AG09319 (cell line): ENCODE data around the gene CDC42BPB.

ENCODE experiments used
- DNase-seq: peaks from one replicate; pipeline ENCODE4 v3.0.0-alpha.2; 2010; ENCODE audit warnings: low read depth; ENCODE audit errors: extremely low read depth
- TF ChIP-seq, protein P1 (sequence below): IDR thresholded peaks from 2 replicates; pipeline ENCODE4 v1.5.1; 2011; ENCODE audit warnings: low read depth, mild to moderate bottlenecking, inconsistent platforms, low read length, moderate library complexity

CDC42BPB gene

DNA sequence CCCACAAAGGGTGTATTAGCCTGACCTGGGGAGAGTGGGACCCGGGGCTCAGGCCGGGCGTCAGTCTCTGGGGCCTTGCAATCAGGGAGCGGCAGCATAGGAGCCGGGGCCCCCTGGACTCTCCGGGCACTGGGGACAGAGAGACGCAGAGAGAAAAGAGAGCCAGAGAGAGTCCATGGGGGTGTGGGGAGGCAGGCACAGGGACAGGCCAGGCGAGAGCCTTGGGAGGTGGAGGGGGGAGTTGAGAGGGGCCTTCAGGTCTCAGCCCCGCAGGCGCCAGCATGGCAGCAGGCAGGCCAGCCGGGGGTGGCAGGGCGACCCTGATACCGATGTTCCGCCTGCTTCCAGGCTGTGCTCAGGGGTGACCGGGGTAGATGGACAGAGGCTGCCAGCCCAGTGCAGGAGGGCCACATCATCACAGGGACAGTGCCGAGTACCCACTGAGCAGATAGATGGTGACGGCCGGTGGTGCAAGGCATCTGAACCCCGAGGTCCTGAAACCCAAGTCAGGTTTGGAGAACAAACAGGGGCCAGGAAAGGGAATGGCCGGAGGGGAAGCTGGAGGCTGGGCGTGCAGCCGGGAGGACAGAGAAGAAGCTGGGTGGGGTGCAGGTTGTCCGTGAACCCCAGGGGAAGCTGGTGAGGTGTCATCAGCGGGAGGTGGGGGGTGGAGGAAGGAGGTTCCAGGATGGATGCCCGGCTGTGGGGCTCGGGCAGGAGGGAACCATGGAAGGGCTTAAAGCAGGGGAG, 40.1 kb upstream of the CDC42BPB start:
- TF ChIP-seq, protein P1, sequence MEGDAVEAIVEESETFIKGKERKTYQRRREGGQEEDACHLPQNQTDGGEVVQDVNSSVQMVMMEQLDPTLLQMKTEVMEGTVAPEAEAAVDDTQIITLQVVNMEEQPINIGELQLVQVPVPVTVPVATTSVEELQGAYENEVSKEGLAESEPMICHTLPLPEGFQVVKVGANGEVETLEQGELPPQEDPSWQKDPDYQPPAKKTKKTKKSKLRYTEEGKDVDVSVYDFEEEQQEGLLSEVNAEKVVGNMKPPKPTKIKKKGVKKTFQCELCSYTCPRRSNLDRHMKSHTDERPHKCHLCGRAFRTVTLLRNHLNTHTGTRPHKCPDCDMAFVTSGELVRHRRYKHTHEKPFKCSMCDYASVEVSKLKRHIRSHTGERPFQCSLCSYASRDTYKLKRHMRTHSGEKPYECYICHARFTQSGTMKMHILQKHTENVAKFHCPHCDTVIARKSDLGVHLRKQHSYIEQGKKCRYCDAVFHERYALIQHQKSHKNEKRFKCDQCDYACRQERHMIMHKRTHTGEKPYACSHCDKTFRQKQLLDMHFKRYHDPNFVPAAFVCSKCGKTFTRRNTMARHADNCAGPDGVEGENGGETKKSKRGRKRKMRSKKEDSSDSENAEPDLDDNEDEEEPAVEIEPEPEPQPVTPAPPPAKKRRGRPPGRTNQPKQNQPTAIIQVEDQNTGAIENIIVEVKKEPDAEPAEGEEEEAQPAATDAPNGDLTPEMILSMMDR, result no peak
- no peak for DNase-seq

DNA sequence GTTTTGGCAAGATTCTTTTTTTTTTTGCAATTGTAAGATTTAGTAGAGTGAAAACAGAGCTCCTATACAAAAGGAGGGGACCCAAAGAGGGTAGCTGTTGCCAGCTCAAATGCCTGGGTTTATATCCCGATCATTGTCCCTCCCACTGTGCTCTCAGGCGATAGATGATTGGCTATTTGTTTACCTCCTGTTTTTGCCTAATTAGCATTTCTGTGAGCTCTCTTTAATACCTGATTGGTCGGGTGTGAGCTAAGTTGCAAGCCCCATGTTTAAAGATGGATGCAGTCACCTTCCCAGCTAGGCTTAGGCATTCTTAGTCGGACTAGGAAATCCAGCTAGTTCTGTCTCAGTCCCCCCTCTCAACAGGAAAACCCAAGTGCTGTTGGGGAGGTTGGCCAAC, 39.0 kb upstream of the CDC42BPB start:
- DNase-seq, result no peak
- TF ChIP-seq, protein P1, result no peak

DNA sequence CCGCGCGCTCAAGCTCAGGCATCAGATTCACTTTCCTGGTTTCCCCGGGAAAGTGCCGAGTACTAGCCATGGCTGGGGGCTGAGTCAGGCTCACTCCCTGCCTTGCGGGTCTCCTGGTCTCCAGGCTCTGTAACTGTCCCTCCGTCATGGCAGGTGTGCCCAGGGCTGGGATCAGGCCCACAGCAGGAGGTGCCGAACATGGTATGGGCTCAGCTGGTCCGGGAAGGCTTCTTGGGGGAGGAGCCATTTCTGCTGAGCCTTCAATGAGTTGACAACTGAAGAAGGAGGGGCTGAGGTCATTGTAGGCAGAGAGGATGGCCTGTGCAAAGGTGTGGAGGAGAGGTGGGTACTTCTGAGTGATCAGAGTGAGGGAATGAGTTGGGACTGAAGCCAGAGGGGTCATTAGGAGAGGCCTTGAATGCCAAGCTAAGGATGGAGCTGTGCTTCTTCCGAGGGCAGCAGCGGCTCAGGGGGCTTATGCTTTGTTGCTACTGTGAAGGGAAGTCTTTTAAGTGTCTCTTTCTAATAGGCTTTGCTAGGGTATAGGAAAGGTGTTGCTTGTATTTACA, 37.9 kb upstream of the CDC42BPB start:
- no peak for DNase-seq
- TF ChIP-seq, protein P1, result no peak

DNA sequence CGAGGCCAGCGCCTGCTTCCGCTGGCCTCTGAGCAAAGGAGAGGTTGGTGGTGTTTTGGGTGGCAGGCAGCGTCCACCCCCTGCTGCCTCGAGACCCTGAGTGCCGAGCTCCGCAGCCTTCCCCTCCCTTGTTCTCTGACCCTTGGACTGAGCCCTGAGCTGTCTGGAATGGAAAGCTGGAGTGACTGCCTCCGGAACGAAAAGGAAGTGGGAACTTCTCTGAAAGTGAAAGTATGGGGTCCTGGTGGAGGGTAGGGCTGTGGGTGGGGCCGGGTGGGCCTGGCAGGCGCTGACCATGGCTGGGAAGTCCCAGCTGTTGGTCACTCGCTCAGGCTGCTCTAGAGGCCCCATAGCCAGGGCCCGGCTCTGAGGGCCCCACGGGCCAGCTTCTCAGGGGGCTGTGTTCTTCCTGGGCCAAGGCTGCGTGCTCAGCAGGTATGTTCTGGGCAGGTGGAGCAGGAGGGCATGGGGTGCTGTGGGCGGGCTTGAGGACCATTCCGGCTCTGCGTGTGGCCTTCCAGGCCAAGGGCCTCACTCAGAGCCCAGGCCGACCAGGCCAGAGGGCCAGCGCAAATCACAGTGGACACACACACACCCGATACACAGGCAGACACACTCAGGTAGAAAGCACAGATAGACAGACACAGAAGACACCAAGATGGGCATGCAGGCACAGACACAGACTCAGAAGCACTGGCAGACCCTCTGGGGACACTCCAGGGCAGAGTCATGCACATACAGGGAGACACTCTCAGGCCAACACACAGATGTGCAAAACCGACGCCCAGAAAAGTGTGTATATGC, 37.3 kb upstream of the CDC42BPB start, which contains the start of gene EXOC3L4:
Gene EXOC3L4 (plus strand): TSS at position 320 of the 804 bp plus-strand sequence. CDS start 5,495 bp downstream, outside the sequence.
- TF ChIP-seq, protein P1, result no peak
- no peak for DNase-seq

DNA sequence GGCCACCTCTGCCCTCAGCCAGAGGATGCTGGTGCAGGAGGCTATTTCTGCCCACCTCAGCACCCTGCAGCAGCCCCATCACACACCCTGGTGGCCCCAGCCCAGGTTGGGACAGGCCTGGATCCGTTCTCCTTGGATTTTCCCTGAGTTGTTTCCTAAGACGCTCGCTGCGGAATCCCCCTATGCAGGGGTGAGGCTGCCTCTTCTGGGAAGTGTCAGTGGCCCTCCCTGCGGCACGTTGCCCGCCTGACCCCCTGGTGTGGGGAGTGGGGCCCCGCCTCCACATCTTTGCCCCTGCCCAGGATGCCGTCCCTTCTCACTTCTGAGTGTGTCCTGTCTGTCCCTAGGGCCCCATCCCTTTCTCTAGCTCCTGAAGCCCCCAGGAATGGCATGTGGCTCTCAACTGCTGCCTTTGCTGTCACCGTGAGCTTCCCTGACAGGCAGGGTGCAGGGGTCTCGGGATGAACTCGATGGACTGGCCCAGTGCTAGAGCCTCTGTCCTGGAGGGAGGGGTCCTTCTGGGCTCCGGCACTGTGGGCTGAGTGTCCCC, 36.6 kb upstream of the CDC42BPB start:
- DNase-seq, result no peak
- TF ChIP-seq, protein P1, result no peak

DNA sequence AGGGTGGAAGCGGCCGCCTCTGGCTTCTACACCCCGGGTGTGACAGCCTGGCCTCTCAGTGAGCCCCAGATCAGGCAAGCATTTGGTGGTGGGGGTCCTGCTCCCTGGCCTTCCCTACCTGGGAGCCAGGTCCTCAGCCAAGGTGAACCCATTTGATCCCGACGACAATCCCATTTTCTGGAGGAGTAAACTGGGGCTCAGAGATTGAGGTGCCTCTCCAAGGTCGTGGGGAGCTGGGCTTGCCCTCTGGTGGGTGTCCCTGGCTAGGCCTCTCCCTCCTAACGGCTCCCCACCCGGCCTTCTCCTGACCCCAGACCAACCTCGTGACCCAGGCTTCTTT, 34.5 kb upstream of the CDC42BPB start:
- no peak for DNase-seq
- TF ChIP-seq, protein P1, result no peak
